M059J (cell line): Measurements from ENCODE around the gene HLA-DMB. TPM values are rescaled to one million over a fixed set of nuclear protein-coding genes. Genes with fewer than 3 reads are reported as not detected.
A peak's percentile ranks its signal among the peaks of the same experiment; 100 is the strongest.

ENCODE experiments used
- DNase-seq: peaks from one replicate; pipeline ENCODE4 v3.0.0-alpha.2; 2012; ENCODE audit warnings: low read depth
- total RNA-seq: library from RNA; depleted of rRNA; stranded (reverse); fragments of >200 nt; shearing (Covaris generic); gene quantifications from 2 replicates; pipeline ENCODE4 v1.2.3, GENCODE V29; 2014; rRNA removed

HLA-DMB gene
- total RNA-seq = 5.1 and 8.3 TPM in 2 replicates

- peak; percentile 91 for DNase-seq
These were observed at the start of gene HLA-DMB for GRCh38 chr6:32940656-32941213. Gene HLA-DMB (minus strand): TSS chr6:32941028. CDS start chr6:32940807, 221 bp downstream.

DNA sequence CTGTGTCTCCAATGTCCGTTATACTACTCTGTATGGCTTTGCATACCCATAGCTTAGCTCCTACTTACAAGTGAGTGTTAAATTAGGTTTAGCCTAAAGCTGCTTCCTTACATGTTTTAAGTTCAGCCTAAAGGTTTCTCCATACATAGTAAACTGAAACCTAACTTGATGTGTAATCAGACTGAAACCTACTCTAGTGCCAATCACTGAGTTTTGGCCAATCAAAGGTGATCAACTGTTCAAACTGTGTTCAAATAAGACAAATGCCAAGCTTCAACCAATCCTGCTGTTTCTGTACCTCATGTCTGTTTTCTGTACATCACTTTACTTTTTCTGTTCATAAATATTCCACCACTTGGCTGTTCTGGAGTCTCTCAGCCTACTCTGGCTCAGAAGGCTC is 48.5 kb upstream of the HLA-DMB start:
- no peak for DNase-seq

- peak; percentile 91 for DNase-seq
These were observed 44.0 kb upstream of the HLA-DMB start for GRCh38 chr6:32984622-32985389.

GRCh38 chr6:32983964-32984621 is 43.3 kb upstream of the HLA-DMB start:
- no peak for DNase-seq

DNA sequence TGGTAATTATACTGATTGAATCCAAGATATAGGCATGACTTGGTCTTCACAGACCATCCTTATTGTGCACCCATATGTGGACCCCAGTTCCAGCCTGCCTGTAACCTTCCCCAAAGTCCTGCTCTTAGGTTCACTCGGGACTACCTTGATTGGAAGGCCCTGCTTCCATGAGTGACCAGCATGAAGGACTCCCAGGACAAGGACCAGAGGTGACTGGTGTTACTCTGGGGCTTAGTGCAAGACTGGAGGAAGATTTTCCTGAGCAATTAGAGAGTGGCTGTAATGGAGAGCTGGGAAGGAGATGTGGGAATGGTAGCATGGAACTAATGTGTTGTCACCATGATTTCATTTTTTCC is 42.6 kb upstream of the HLA-DMB start:
- peak; percentile 29 for DNase-seq

DNA sequence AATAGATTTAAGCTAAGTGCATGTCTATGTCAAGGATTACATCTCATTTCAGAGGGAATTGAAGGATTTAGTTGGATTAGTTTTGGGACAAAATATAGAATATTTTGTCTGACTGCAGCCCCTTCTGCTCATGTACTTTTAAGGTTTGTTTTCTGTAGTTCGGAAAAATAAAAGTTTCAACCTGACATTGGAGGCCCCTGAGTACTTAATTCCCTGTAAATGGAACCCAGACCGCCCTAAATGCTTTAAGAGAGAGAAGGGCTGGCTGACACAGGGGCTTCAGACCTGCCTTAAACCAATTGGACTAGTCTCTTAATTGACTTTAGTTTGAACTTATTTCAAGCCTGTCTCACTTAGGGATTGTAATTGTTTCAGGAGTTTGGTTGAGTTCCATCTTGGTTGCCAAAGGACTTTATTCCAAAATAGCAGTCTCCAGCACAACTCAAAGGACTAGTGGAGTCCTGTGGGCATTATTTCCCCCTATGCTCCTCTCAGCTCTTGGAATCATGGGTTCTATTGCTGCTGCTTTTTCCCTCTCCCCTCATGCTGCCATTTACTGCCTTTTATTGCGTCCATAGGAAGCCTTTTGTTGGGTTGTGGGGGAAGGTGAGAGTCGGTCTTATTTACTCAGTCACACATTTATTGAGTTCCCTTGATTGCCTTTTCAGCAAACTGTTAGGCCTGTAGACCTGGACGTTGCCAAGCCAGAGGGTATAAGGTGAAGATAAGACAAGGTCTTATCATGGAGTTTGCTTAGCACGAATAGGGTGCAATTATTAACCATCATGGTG is 42.1 kb upstream of the HLA-DMB start:
- peak; percentile 46 for DNase-seq

DNA sequence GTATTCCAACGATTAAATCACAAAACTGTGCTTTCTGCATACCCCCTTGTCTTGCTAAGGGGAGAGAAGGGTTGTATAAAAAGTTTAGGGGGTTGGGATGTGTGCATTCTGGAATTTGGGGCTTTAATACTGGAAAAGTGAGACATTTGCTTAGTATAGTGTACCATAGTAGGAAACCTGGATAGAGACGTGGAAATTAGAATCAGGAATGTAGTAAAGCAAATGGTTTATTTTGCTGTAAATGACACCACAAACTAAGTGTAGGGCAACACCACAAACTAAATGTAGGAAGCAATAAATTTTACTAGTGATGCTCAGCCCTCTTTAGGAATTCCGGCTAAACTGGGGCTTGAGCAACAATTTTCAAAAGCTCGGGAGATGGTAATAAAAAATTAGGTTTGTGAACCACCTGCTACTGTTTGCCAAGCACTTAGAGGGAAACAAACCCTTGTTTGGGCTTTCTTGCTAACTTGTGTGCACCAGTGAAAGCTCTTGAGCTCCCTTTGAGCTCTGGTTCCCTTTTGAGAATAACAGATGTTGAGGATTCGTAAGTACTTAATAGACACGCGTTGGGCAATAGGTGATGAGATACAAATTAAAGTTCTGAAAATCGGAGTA is 41.4 kb upstream of the HLA-DMB start:
- DNase-seq = peak; percentile 54

DNA sequence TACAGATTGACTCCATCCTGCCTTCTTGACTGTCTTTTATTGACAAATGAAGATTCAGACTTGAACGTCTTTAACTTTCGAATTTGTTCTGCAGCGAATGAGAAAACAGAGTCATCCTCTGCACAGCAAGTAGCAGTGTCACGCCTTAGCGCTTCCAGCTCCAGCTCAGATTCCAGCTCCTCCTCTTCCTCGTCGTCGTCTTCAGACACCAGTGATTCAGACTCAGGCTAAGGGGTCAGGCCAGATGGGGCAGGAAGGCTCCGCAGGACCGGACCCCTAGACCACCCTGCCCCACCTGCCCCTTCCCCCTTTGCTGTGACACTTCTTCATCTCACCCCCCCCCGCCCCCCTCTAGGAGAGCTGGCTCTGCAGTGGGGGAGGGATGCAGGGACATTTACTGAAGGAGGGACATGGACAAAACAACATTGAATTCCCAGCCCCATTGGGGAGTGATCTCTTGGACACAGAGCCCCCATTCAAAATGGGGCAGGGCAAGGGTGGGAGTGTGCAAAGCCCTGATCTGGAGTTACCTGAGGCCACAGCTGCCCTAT is 39.7 kb upstream of the HLA-DMB start:
- DNase-seq = peak; percentile 30

- peak; percentile 19 for DNase-seq
These were observed 39.1 kb upstream of the HLA-DMB start for GRCh38 chr6:32979720-32980487.

DNA sequence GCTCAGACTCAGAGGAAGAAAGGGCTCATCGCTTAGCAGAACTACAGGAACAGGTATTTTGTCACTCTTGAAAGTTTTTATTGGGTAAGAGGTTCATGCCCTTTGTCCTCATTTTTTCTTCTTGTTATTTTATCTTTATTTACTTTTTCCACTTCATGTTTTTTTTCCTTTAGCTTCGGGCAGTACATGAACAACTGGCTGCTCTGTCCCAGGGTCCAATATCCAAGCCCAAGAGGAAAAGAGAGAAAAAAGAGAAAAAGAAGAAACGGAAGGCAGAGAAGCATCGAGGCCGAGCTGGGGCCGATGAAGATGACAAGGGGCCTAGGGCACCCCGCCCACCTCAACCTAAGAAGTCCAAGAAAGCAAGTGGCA is 37.1 kb upstream of the HLA-DMB start:
- DNase-seq = no peak

- DNase-seq = no peak
These were observed 36.6 kb upstream of the HLA-DMB start for GRCh38 chr6:32977272-32977952.

DNA sequence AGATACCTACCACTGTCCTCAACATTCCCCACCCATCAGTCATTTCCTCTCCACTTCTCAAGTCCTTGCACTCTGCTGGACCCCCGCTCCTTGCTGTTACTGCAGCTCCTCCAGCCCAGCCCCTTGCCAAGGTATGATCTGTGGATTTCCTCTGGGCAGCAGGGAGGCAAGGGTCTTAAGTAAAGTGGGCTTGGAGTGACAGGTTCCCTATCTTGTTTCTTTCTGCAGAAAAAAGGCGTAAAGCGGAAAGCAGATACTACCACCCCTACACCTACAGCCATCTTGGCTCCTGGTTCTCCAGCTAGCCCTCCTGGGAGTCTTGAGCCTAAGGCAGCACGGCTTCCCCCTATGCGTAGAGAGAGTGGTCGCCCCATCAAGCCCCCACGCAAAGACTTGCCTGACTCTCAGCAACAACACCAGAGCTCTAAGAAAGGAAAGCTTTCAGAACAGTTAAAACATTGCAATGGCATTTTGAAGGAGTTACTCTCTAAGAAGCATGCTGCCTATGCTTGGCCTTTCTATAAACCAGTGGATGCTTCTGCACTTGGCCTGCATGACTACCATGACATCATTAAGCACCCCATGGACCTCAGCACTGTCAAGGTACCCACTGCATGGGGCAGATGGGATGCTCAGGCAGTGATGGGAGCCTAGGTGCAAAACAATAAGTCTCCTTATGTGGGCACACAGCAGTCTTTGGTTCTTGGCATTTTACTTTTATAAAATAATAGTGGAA is 35.7 kb upstream of the HLA-DMB start:
- no peak for DNase-seq

GRCh38 chr6:32975886-32976285 is 35.1 kb upstream of the HLA-DMB start:
- no peak for DNase-seq

DNA sequence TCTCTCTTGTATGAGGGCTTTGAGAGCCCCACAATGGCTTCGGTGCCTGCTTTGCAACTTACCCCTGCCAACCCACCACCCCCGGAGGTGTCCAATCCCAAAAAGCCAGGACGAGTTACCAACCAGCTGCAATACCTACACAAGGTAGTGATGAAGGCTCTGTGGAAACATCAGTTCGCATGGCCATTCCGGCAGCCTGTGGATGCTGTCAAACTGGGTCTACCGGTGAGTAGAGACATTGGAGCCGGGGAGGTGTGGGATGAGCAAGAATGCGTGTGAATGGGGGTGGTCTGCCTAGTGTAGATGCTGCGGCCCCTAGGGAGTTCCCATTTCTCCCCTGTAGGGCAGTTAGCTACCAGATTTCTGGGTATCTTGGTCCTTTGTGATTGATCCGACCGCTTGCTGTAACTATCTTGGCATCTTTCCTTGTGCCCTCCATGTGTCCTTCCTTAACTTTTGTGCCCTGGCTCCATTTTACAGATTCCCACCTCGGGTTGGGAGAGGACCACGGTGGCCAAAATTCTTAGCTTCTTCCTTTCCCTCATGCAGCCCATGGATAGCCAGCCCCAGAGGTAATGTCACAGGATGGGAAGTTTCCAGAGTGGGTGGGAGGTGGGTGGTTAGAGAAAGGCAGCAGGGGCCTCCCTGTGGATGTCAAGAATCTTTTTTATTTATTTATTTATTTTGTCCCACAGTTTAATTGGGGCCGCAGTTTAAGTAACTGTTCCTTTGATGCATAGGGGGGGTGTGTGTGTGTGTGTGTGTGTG is 33.9 kb upstream of the HLA-DMB start:
- no peak for DNase-seq

GRCh38 chr6:32974016-32974333 is 33.1 kb upstream of the HLA-DMB start:
- DNase-seq = peak; percentile 67

DNA sequence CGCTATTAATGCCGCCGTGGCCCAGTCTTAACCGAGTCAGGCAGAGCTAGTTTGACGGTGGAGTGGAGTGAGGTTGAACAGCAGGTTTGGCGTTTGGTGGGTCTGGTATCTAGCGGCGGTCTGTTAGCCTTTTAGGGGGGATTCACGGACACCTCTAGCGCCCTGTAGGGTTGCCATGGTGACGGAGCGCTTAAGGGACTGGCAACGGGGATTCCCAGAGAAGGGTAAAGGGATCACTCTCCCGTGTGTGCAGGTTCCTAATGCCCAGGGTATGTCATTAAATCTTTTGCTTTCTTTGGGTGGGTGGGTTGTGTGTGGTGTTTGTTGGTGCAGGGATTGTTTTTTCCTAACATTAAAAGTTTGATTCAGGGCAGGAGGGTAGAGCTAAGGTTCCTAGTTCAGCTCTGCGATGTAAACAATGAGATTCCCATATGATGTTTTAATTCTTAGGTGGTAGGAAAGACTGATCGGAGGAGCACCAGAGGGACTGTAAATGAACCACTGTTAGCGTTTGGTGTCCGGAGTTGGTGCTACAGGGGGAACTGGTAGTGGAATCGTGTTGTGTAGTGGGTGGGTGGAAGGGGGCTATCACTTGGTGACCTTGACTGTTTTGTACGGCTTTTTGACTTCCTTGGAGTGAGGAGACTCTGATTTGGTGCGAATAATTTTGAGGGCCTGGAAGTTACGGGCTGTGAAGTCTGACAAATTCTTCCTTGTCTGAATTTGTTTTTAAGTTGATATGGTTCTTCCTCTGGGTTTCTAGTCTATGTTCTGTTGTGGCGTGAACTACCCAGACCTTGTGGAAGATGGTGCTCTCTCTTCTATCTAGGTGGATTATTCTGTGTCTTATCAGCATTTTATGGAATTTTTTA is 32.6 kb upstream of the HLA-DMB start:
- DNase-seq = peak; percentile 73

GRCh38 chr6:32972353-32973143 is 31.7 kb upstream of the HLA-DMB start:
- peak; percentile 27 for DNase-seq
